Measurements from ENCODE around the gene UMODL1.

UMODL1 gene

DNA sequence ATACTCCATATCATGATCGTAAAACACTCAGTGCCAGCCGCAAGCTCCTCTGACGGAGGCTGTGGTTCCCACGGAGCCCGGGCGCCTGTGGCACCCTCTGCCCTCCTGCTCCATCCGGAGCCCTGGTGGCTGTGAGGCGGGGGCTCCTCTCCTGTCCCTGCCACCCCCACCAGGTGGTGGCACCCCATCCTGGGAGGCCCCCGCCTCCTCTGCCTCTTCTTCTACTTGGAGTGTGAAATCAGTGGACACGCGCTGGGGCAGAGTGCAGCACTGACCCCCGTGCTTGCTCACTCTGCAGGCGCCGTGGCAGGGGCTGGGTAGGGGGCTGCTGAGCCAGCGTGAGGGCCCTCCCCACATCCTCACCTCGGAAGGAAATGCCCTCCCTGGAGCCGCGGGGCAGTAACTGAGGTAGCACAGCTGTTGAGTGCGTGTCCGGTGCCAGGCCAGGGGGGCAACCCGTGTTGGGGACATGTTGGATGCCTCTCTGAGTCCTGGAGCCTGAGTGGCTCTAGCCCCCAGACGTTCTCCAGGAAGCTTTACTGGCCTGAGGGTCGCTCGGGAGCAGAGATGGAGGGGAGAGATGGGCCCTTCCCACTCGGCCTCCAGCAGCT is 89.1 kb downstream of the UMODL1 start:
- TF ChIP-seq, protein P1, sequence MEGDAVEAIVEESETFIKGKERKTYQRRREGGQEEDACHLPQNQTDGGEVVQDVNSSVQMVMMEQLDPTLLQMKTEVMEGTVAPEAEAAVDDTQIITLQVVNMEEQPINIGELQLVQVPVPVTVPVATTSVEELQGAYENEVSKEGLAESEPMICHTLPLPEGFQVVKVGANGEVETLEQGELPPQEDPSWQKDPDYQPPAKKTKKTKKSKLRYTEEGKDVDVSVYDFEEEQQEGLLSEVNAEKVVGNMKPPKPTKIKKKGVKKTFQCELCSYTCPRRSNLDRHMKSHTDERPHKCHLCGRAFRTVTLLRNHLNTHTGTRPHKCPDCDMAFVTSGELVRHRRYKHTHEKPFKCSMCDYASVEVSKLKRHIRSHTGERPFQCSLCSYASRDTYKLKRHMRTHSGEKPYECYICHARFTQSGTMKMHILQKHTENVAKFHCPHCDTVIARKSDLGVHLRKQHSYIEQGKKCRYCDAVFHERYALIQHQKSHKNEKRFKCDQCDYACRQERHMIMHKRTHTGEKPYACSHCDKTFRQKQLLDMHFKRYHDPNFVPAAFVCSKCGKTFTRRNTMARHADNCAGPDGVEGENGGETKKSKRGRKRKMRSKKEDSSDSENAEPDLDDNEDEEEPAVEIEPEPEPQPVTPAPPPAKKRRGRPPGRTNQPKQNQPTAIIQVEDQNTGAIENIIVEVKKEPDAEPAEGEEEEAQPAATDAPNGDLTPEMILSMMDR (IDR thresholded peaks at IDR 0.05) = no peak
- Histone ChIP-seq H3K4me3 (ENCODE audit: low read depth in 1 of 2, low read length in 1 of 2) (no peak overlapping the region), H3K36me3 (no peaks in the 10 kb centered on the region), H3K4me1 (ENCODE audit: control insufficient read depth in 1 of 2, insufficient read depth in 1 of 2, low read depth in 1 of 2, low read length in 1 of 2) (peaks cover 0 to 4% of the 10 kb centered on the region in 2 experiments), H3K27me3 (peaks cover 26% of the 10 kb centered on the region), H3K9me3 (no peaks in the 10 kb centered on the region), H3K27ac (no peak overlapping the region)

- Histone ChIP-seq H3K27me3 (peaks cover 20% of the 10 kb centered on the region), H3K9me3 (no peaks in the 10 kb centered on the region), H3K27ac (no peak overlapping the region), H3K36me3 (no peaks in the 10 kb centered on the region), H3K4me1 (ENCODE audit: control insufficient read depth in 1 of 2, insufficient read depth in 1 of 2, low read depth in 1 of 2, low read length in 1 of 2) (peaks cover 0 to 4% of the 10 kb centered on the region in 2 experiments), H3K4me3 (ENCODE audit: low read depth in 1 of 2, low read length in 1 of 2) (no peak overlapping the region)
- TF ChIP-seq, protein P1 (IDR thresholded peaks at IDR 0.05) = no peak
Measured at GRCh38 chr21:42160765-42161164, 89.6 kb downstream of the UMODL1 start.

GRCh38 chr21:42161401-42161955 is 90.4 kb downstream of the UMODL1 start:
- TF ChIP-seq, protein P1 (IDR thresholded peaks at IDR 0.05) = no peak
- H3K4me1 ChIP-seq (ENCODE audit: control insufficient read depth in 1 of 2, insufficient read depth in 1 of 2, low read depth in 1 of 2, low read length in 1 of 2) = peaks cover 0 to 4% of the 10 kb centered on the region in 2 experiments
- no peak overlapping the region for H3K4me3 ChIP-seq (ENCODE audit: low read depth in 1 of 2, low read length in 1 of 2)
- no peaks in the 10 kb centered on the region for H3K9me3 ChIP-seq
- H3K27me3 ChIP-seq = peaks cover 17% of the 10 kb centered on the region
- no peaks in the 10 kb centered on the region for H3K36me3 ChIP-seq
- no peak overlapping the region for H3K27ac ChIP-seq

GRCh38 chr21:42161956-42162681 is 91.0 kb downstream of the UMODL1 start:
- peaks cover 0 to 4% of the 10 kb centered on the region in 2 experiments for H3K4me1 ChIP-seq (ENCODE audit: control insufficient read depth in 1 of 2, insufficient read depth in 1 of 2, low read depth in 1 of 2, low read length in 1 of 2)
- H3K36me3 ChIP-seq = no peaks in the 10 kb centered on the region
- H3K27me3 ChIP-seq = peaks cover 17% of the 10 kb centered on the region
- no peaks in the 10 kb centered on the region for H3K9me3 ChIP-seq
- H3K4me3 ChIP-seq (ENCODE audit: low read depth in 1 of 2, low read length in 1 of 2) = no peak overlapping the region
- no peak overlapping the region for H3K27ac ChIP-seq
- TF ChIP-seq, protein P1 (IDR thresholded peaks at IDR 0.05) = no peak

GRCh38 chr21:42162831-42163510 is 91.9 kb downstream of the UMODL1 start:
- Histone ChIP-seq H3K27ac (no peak overlapping the region), H3K27me3 (peaks cover 17% of the 10 kb centered on the region), H3K4me1 (ENCODE audit: control insufficient read depth in 1 of 2, insufficient read depth in 1 of 2, low read depth in 1 of 2, low read length in 1 of 2) (peaks cover 0 to 4% of the 10 kb centered on the region in 2 experiments), H3K9me3 (no peaks in the 10 kb centered on the region), H3K4me3 (ENCODE audit: low read depth in 1 of 2, low read length in 1 of 2) (no peak overlapping the region), H3K36me3 (no peaks in the 10 kb centered on the region)
- TF ChIP-seq, protein P1 (IDR thresholded peaks at IDR 0.05) = no peak

All from neutrophil (primary cell).